Measurements from ENCODE around the gene OMP. TPM values are rescaled to one million over a fixed set of nuclear protein-coding genes. Genes with fewer than 3 reads are reported as not detected.

The OMP gene
- polyA plus RNA-seq, 3 donors: not detected

- H3K36me3 ChIP-seq (replicated peaks in 1 of 2; ENCODE audit: control insufficient read depth in 1 of 2, insufficient read depth in 2 of 2, low read length in 2 of 2): no peaks in the 10 kb centered on the region
- no peak overlapping the region for H3K4me3 ChIP-seq (replicated peaks in 1 of 3; ENCODE audit: low read depth in 2 of 3, low read length in 3 of 3)
- peaks cover 0 to 15% of the 10 kb centered on the region in 2 donors for H3K27me3 ChIP-seq (ENCODE audit: control insufficient read depth in 2 of 2, insufficient read depth in 2 of 2, low read length in 2 of 2)
- H3K9me3 Mint-ChIP-seq: no peaks in the 10 kb centered on the region
- no peak overlapping the region for H3K4me2 ChIP-seq (replicated peaks; ENCODE audit: extremely low read depth, low read length, poor library complexity, severe bottlenecking)
- H3K4me1 Mint-ChIP-seq: peaks cover 23% of the 10 kb centered on the region
- no peak overlapping the region for H3K4me3 Mint-ChIP-seq
- H3K36me3 Mint-ChIP-seq: peaks cover 0 to 1% of the 10 kb centered on the region in 2 donors
- H3K4me1 ChIP-seq (ENCODE audit: control insufficient read depth in 1 of 2, insufficient read depth in 2 of 2, low read length in 2 of 2): peaks cover 5 to 7% of the 10 kb centered on the region in 2 donors
- no peak for DNase-seq
- no peaks in the 10 kb centered on the region for H4K20me1 ChIP-seq (ENCODE audit: insufficient read depth, low read length)
- peaks cover 15 to 53% (median 26%) of the 10 kb centered on the region in 3 donors for H3K27me3 Mint-ChIP-seq (ENCODE audit: low read depth in 3 of 3)
- intact Hi-C loops (cut with micrococcal nuclease): no loop called here
- no peaks in the 10 kb centered on the region for H3K9me3 ChIP-seq (replicated peaks in 1 of 2; ENCODE audit: control insufficient read depth in 1 of 2, insufficient read depth in 1 of 2, low read length in 2 of 2)
- no peak overlapping the region for H3K9ac ChIP-seq (ENCODE audit: insufficient read depth, low read length, poor library complexity, severe bottlenecking)
- H3K27ac ChIP-seq (ENCODE audit: low read depth in 1 of 2, low read length in 2 of 2): no peak overlapping the region
- H3K79me2 ChIP-seq (ENCODE audit: insufficient read depth, low read length): no peaks in the 10 kb centered on the region
- H2AFZ ChIP-seq (ENCODE audit: insufficient read depth, low read depth, low read length, poor library complexity, severe bottlenecking): no peak overlapping the region
- no peak overlapping the region for H3K27ac Mint-ChIP-seq
- 98% methylated on average over 4 of the region's 8 CpGs for WGBS (ENCODE audit: insufficient coverage)
- TF ChIP-seq CTCF (IDR thresholded peaks at IDR 0.05): no peak
Observed at GRCh38 chr11:77148963-77149715, 46.5 kb downstream of the OMP start.

GRCh38 chr11:77149716-77150392, 47.2 kb downstream of the OMP start:
- Histone ChIP-seq H3K4me3 (replicated peaks in 1 of 3; ENCODE audit: low read depth in 2 of 3, low read length in 3 of 3) (no peak overlapping the region), H3K9me3 (replicated peaks in 1 of 2; ENCODE audit: control insufficient read depth in 1 of 2, insufficient read depth in 1 of 2, low read length in 2 of 2) (no peaks in the 10 kb centered on the region), H4K20me1 (ENCODE audit: insufficient read depth, low read length) (no peaks in the 10 kb centered on the region), H3K27me3 (ENCODE audit: control insufficient read depth in 2 of 2, insufficient read depth in 2 of 2, low read length in 2 of 2) (peaks cover 0 to 15% of the 10 kb centered on the region in 2 donors), H3K79me2 (ENCODE audit: insufficient read depth, low read length) (no peaks in the 10 kb centered on the region), H3K27ac (ENCODE audit: low read depth in 1 of 2, low read length in 2 of 2) (no peak overlapping the region), H2AFZ (ENCODE audit: insufficient read depth, low read depth, low read length, poor library complexity, severe bottlenecking) (no peak overlapping the region), H3K36me3 (replicated peaks in 1 of 2; ENCODE audit: control insufficient read depth in 1 of 2, insufficient read depth in 2 of 2, low read length in 2 of 2) (no peaks in the 10 kb centered on the region), H3K4me2 (replicated peaks; ENCODE audit: extremely low read depth, low read length, poor library complexity, severe bottlenecking) (no peak overlapping the region), H3K9ac (ENCODE audit: insufficient read depth, low read length, poor library complexity, severe bottlenecking) (no peak overlapping the region), H3K4me1 (ENCODE audit: control insufficient read depth in 1 of 2, insufficient read depth in 2 of 2, low read length in 2 of 2) (peaks cover 5 to 7% of the 10 kb centered on the region in 2 donors)
- Mint-ChIP-seq H3K27me3 (ENCODE audit: low read depth in 3 of 3) (peaks cover 18 to 55% (median 26%) of the 10 kb centered on the region in 3 donors), H3K27ac (no peak overlapping the region), H3K4me1 (peaks cover 23% of the 10 kb centered on the region), H3K4me3 (no peak overlapping the region), H3K9me3 (no peaks in the 10 kb centered on the region), H3K36me3 (peaks cover 0 to 1% of the 10 kb centered on the region in 2 donors)
- DNase-seq: no peak
- intact Hi-C loops (cut with micrococcal nuclease): no loop called here
- no peak for TF ChIP-seq CTCF (IDR thresholded peaks at IDR 0.05)
- 89% methylated on average over 11 of the region's 12 CpGs for WGBS (ENCODE audit: insufficient coverage)
